Esophagus muscularis mucosa (tissue), 4 donors: ENCODE data around the gene PXN. TPM values are rescaled to one million over a fixed set of nuclear protein-coding genes. Genes with fewer than 3 reads are reported as not detected.
A peak's percentile ranks its signal among the peaks of the same experiment; 100 is the strongest.

Experiments used
- DNase-seq: peaks from one replicate; pipeline ENCODE4 v3.0.0-alpha.2; 2017; ENCODE audit errors: extremely low spot score
- H3K27ac ChIP-seq, 4 donors: fragments of 200-600 bp; sonication (generic); replicated peaks in 1 of 4; 1 replicate in 3 of 4; 2 replicates in 1 of 4; pipeline ENCODE4 v1.5.1; 2016 to 2019; ENCODE audit warnings: mild to moderate bottlenecking in 1 of 4
- H3K27me3 ChIP-seq, 4 donors: fragments of 200-600 bp; sonication (generic); one replicate each; pipeline versions ENCODE4 v1.5.1 to v1.6.0; 2016 to 2019
- H3K36me3 ChIP-seq, 4 donors: fragments of 200-600 bp; sonication (generic); one replicate each; pipeline ENCODE4 v1.5.1; 2016 to 2019
- H3K4me1 ChIP-seq, 4 donors: fragments of 200-600 bp; sonication (generic); one replicate each; pipeline ENCODE4 v1.5.1; 2016 to 2019
- H3K4me3 ChIP-seq, 4 donors: fragments of 200-600 bp; sonication (generic); 1 replicate in 2 of 4; 2 replicates in 2 of 4; pipeline ENCODE4 v1.5.1; 2016 to 2019; ENCODE audit warnings: mild to moderate bottlenecking in 4 of 4, moderate library complexity in 1 of 4
- H3K9me3 ChIP-seq, 4 donors: fragments of 200-600 bp; sonication (generic); 1 replicate in 3 of 4; 2 replicates in 1 of 4; pipeline ENCODE4 v1.5.1; 2016 to 2019
- EP300 ChIP-seq: sonication (generic); formaldehyde crosslinking; IDR thresholded peaks from one replicate; pipeline ENCODE4 v1.6.1; 2017; ENCODE audit warnings: antibody characterized with exemption
- POLR2A ChIP-seq: fragments of 450-650 bp; IDR thresholded peaks from one replicate; pipeline ENCODE4 v1.6.1; 2017; ENCODE audit warnings: antibody characterized with exemption, moderate library complexity, mild to moderate bottlenecking, low read depth
- POLR2AphosphoS5 ChIP-seq, 2 donors: sonication (generic); formaldehyde crosslinking; IDR thresholded peaks; one replicate each; pipeline ENCODE4 v1.6.1; 2017; ENCODE audit warnings: antibody characterized with exemption in 2 of 2
- WGBS: methylation state at CpG from one replicate; pipeline ENCODE4 v1.1.5; 2018; 5-methylcytosine and 5-hydroxymethylcytosine counted together
- intact Hi-C: fragments of 100-400 bp; cut with DNase I; formaldehyde crosslinking; loops from one replicate; pipeline ENCODE4 v1.15.1; 2023
- total RNA-seq, 4 donors: library from RNA; depleted of rRNA; stranded (reverse); fragments of >200 nt; gene quantifications; one replicate each; pipeline versions ENCODE4 v1.1.0 to v1.2.1, GENCODE V29; 2016
- TF ChIP-seq, protein P1 (sequence below), 3 experiments: fragments of 200-600 bp in 2 of 3; fragments of 450-650 bp in 1 of 3; sonication (generic) in 2 of 3; IDR thresholded peaks; one replicate each; pipeline ENCODE4 v1.5.1; 2017 to 2019; ENCODE audit warnings: antibody characterized with exemption in 3 of 3, mild to moderate bottlenecking in 2 of 3, moderate library complexity in 1 of 3

PXN gene
- total RNA-seq, 4 donors from 2014 or later: 51.9 to 89.4 (median 71.9) TPM

DNA sequence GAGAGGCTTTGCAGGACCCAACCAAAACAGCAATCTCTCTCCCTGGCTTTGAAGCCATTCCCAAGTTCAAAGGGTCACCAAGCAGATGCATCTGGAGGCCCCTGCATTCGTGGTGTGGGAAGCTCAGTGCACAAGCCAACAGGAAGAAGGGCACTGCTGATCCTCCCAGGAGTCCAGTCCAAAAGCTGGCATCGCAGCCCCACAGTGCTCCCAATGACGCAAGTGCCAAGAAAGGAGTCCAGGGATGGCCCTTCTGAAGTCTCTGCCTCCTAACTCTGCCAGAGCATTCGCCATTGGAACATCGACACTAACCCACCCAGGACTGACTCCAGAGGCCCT is 25.1 kb downstream of the PXN start:
- intact Hi-C loops: no loop called here
- H3K36me3 ChIP-seq: peaks cover 0 to 9% (median 0%) of the 10 kb centered on the region in 4 donors
- no peaks in the 10 kb centered on the region for H3K9me3 ChIP-seq
- no peak overlapping the region for H3K4me3 ChIP-seq
- DNase-seq: no peak
- TF ChIP-seq POLR2AphosphoS5 (IDR thresholded peaks at IDR 0.05): peak in 1 of 2 donors; percentile 35
- TF ChIP-seq, protein P1, sequence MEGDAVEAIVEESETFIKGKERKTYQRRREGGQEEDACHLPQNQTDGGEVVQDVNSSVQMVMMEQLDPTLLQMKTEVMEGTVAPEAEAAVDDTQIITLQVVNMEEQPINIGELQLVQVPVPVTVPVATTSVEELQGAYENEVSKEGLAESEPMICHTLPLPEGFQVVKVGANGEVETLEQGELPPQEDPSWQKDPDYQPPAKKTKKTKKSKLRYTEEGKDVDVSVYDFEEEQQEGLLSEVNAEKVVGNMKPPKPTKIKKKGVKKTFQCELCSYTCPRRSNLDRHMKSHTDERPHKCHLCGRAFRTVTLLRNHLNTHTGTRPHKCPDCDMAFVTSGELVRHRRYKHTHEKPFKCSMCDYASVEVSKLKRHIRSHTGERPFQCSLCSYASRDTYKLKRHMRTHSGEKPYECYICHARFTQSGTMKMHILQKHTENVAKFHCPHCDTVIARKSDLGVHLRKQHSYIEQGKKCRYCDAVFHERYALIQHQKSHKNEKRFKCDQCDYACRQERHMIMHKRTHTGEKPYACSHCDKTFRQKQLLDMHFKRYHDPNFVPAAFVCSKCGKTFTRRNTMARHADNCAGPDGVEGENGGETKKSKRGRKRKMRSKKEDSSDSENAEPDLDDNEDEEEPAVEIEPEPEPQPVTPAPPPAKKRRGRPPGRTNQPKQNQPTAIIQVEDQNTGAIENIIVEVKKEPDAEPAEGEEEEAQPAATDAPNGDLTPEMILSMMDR (IDR thresholded peaks at IDR 0.05): no peak
- 71% methylated on average over 5 of the region's 5 CpGs for WGBS
- H3K4me1 ChIP-seq: peaks cover 88 to 98% (median 97%) of the 10 kb centered on the region in 4 donors
- peak overlapping the region in 3 of 4 donors; percentile 34 to 60 (median 40) for H3K27ac ChIP-seq
- no peaks in the 10 kb centered on the region for H3K27me3 ChIP-seq

DNA sequence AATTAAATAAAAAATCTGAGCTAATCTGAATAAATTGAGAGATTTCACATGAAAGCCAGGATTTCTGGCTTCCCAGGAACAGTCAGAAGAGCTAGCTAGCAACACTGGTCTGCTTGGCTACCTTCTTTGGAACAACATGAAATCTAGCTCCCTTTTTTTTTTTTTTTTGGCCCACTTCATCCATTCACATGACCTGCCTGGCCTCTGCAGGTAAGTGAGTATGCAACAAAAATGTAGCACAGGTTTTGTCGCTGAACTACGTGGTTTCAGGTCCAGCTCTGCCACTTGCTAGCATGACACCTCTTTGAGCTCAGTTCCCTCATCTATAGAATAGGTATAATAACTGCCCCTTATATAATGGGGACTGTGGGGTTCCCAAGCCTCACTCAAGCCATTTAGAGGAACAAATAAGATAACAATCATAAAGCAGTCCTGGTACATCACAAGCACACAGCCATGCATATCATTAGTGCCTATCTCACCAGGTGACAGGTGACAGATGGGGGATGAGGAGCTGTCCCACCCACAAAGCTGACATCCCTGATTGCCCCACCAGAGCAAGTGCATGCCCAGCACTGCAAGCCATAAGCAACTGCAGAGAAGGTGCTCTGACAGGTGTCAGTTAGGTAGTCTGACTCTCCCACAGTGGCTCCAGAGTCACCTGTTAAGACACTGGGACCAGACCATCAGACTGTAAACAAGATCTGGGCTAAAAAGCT is 25.6 kb downstream of the PXN start:
- Histone ChIP-seq H3K36me3 (peaks cover 0 to 9% (median 0%) of the 10 kb centered on the region in 4 donors), H3K27me3 (no peaks in the 10 kb centered on the region), H3K27ac (peak overlapping the region in 3 of 4 donors; percentile 34 to 86 (median 60)), H3K4me1 (peaks cover 92 to 98% (median 97%) of the 10 kb centered on the region in 4 donors), H3K4me3 (no peak overlapping the region), H3K9me3 (no peaks in the 10 kb centered on the region)
- DNase-seq: no peak
- 89% methylated on average over 2 of the region's 2 CpGs for WGBS
- no peak for TF ChIP-seq POLR2AphosphoS5 (IDR thresholded peaks at IDR 0.05)
- no peak for TF ChIP-seq EP300
- TF ChIP-seq, protein P1 (IDR thresholded peaks at IDR 0.05): no peak
- TF ChIP-seq POLR2A: no peak
- intact Hi-C loops: no loop called here

DNA sequence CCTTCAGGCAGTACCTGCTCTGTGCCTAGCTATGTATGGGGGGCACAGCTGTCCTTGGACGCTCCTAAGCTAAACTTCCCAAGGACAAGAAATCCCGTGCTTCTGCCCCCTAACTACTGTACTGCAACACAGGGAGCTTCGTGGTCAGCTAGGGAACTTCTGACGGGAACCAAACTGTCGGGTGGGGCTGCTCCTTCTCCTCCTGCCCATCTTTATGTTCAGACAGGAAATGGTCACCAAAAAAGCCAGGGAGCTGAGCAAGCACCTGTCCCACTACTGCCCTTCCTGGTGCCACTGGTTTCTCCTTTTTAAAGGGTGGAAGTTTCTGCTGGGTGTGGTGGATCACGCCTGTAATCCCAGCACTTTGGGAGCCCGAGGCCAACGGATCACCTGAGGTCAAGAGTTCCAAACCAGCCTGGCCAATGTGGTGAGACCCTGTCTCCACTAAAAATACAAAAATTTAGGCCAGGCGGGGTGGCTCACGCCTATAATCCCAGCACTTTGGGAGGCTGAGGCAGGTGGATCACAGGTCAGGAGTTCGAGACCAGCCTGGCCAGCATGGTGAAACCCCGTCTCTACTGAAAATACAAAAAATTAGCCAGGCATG is 26.6 kb downstream of the PXN start:
- H3K4me1 ChIP-seq: peaks cover 97 to 100% (median 100%) of the 10 kb centered on the region in 4 donors
- H3K36me3 ChIP-seq: peaks cover 0 to 9% (median 0%) of the 10 kb centered on the region in 4 donors
- no peaks in the 10 kb centered on the region for H3K9me3 ChIP-seq
- intact Hi-C loops: no loop called here
- peak overlapping the region; percentile 86 to 95 (median 91) for H3K27ac ChIP-seq
- no peak overlapping the region for H3K4me3 ChIP-seq
- TF ChIP-seq EP300 (no peak), POLR2A (no peak), POLR2AphosphoS5 (IDR thresholded peaks at IDR 0.05) (no peak)
- TF ChIP-seq, protein P1 (IDR thresholded peaks at IDR 0.05): no peak
- H3K27me3 ChIP-seq: no peaks in the 10 kb centered on the region
- DNase-seq: no peak
- WGBS: 81% methylated on average over 10 of the region's 12 CpGs

DNA sequence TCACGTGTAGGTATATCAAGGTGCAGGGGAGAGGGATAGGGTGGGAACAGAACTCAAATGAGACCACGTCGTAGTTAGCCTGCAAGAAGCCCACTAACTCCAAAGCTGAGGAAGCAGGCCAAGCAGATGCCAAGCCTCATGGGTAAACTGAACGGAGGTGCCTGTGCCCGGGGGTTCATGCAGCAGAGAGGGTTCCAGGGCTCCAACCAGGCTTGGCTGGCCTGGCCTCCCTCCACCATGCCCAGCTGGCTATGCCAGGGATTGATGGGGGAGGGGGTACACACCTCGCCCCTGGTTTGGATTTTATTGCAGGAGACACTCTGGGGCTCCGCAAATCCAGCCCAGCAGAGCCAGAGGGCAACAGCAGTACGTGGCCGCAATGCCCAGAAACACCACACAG is 27.3 kb downstream of the PXN start:
- intact Hi-C loops: no loop called here
- no peaks in the 10 kb centered on the region for H3K9me3 ChIP-seq
- 59% methylated on average over 3 of the region's 9 CpGs for WGBS
- H3K27me3 ChIP-seq: no peaks in the 10 kb centered on the region
- peak overlapping the region in 1 of 4 donors; percentile 1 for H3K4me3 ChIP-seq
- H3K27ac ChIP-seq: peak overlapping the region; percentile 86 to 95 (median 91)
- no peak for DNase-seq
- no peak for TF ChIP-seq EP300
- TF ChIP-seq, protein P1 (IDR thresholded peaks at IDR 0.05): no peak
- TF ChIP-seq POLR2AphosphoS5 (IDR thresholded peaks at IDR 0.05): no peak
- TF ChIP-seq POLR2A: no peak
- peaks cover 0 to 9% (median 0%) of the 10 kb centered on the region in 4 donors for H3K36me3 ChIP-seq
- peaks cover 100% of the 10 kb centered on the region in 4 donors for H3K4me1 ChIP-seq
